ENCODE results near the gene PAK4. TPM values are rescaled to one million over a fixed set of nuclear protein-coding genes. Genes with fewer than 3 reads are reported as not detected.
A peak's percentile ranks its signal among the peaks of the same experiment; 100 is the strongest.

The PAK4 gene
- total and polyA plus RNA-seq, 2 of the 13 experiments (the other 11 are each of a cell fraction or from before 2014, with no cell fraction given) = 9.5 to 17.8 TPM

- TF ChIP-seq ZMYM2 (CRISPR knock-in tag; IDR thresholded peaks at IDR 0.05) (peak; percentile 95), CBX5 (CRISPR knock-in tag; IDR thresholded peaks at IDR 0.05; ENCODE audit: borderline replicate concordance) (no peak; the same call in 1 of the 2 replicates), MAZ (IDR thresholded peaks at IDR 0.05; ENCODE audit: borderline replicate concordance, low read depth, low read length) (no peak), MAZ (CRISPR knock-in tag; IDR thresholded peaks at IDR 0.05; ENCODE audit: low read depth) (0 out of 2 replicates have a peak, but pooled peaks have one; percentile 19), SMC3 (IDR thresholded peaks at IDR 0.05; ENCODE audit: low read length) (no peak), ZNF850 (CRISPR knock-in tag; conservative IDR thresholded peaks at IDR 0.05) (no peak), EHMT2 (IDR thresholded peaks at IDR 0.05; ENCODE audit: borderline replicate concordance, low read depth, low read length) (no peak), FOSL1 (CRISPR knock-in tag; IDR thresholded peaks at IDR 0.05; ENCODE audit: borderline replicate concordance) (no peak), KDM5A (IDR thresholded peaks at IDR 0.05; ENCODE audit: borderline replicate concordance, low read length) (no peak), ZZZ3 (CRISPR knock-in tag; IDR thresholded peaks at IDR 0.05; ENCODE audit: borderline replicate concordance) (no peak), EZH2 (conservative IDR thresholded peaks at IDR 0.05; ENCODE audit: low read depth, low read length) (no peak), NAIF1 (CRISPR knock-in tag; IDR thresholded peaks at IDR 0.05; ENCODE audit: borderline replicate concordance) (no peak), ZNF773 (CRISPR knock-in tag; IDR thresholded peaks at IDR 0.05; ENCODE audit: borderline replicate concordance) (no peak), MXI1 (IDR thresholded peaks at IDR 0.05; ENCODE audit: borderline replicate concordance, low read depth, low read length) (peak; percentile 49; the same call in 1 of the 3 replicates), KDM1A (CRISPR knock-in tag; IDR thresholded peaks at IDR 0.05) (peak; percentile 96), SNRNP70 (IDR thresholded peaks at IDR 0.05; ENCODE audit: low read depth, low read length) (no peak), KLF11 (CRISPR knock-in tag; IDR thresholded peaks at IDR 0.05) (no peak), ZNF281 (CRISPR knock-in tag; IDR thresholded peaks at IDR 0.05; ENCODE audit: borderline replicate concordance) (no peak), ZBTB38 (CRISPR knock-in tag; IDR thresholded peaks at IDR 0.05) (no peak), MED13 (CRISPR knock-in tag; IDR thresholded peaks at IDR 0.05) (no peak)
- TF ChIP-seq, protein P1, sequence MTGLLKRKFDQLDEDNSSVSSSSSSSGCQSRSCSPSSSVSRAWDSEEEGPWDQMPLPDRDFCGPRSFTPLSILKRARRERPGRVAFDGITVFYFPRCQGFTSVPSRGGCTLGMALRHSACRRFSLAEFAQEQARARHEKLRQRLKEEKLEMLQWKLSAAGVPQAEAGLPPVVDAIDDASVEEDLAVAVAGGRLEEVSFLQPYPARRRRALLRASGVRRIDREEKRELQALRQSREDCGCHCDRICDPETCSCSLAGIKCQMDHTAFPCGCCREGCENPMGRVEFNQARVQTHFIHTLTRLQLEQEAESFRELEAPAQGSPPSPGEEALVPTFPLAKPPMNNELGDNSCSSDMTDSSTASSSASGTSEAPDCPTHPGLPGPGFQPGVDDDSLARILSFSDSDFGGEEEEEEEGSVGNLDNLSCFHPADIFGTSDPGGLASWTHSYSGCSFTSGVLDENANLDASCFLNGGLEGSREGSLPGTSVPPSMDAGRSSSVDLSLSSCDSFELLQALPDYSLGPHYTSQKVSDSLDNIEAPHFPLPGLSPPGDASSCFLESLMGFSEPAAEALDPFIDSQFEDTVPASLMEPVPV (CRISPR knock-in tag; IDR thresholded peaks at IDR 0.05) = no peak
- TF ChIP-seq, protein P2, sequence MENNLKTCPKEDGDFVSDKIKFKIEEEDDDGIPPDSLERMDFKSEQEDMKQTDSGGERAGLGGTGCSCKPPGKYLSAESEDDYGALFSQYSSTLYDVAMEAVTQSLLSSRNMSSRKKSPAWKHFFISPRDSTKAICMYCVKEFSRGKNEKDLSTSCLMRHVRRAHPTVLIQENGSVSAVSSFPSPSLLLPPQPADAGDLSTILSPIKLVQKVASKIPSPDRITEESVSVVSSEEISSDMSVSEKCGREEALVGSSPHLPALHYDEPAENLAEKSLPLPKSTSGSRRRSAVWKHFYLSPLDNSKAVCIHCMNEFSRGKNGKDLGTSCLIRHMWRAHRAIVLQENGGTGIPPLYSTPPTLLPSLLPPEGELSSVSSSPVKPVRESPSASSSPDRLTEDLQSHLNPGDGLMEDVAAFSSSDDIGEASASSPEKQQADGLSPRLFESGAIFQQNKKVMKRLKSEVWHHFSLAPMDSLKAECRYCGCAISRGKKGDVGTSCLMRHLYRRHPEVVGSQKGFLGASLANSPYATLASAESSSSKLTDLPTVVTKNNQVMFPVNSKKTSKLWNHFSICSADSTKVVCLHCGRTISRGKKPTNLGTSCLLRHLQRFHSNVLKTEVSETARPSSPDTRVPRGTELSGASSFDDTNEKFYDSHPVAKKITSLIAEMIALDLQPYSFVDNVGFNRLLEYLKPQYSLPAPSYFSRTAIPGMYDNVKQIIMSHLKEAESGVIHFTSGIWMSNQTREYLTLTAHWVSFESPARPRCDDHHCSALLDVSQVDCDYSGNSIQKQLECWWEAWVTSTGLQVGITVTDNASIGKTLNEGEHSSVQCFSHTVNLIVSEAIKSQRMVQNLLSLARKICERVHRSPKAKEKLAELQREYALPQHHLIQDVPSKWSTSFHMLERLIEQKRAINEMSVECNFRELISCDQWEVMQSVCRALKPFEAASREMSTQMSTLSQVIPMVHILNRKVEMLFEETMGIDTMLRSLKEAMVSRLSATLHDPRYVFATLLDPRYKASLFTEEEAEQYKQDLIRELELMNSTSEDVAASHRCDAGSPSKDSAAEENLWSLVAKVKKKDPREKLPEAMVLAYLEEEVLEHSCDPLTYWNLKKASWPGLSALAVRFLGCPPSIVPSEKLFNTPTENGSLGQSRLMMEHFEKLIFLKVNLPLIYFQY (CRISPR knock-in tag; IDR thresholded peaks at IDR 0.05; ENCODE audit: borderline replicate concordance) = no peak
These were observed 964 bp downstream of the PAK4 start (continued) for GRCh38 chr19:39126312-39127187.

Measured in HepG2 (cell line).